Progenitor cell of endocrine pancreas (in vitro differentiated cells): Measurements from ENCODE around the gene PLCD1. TPM values are rescaled to one million over a fixed set of nuclear protein-coding genes. Genes with fewer than 3 reads are reported as not detected.

Experiments
- DNase-seq: peaks from one replicate; pipeline ENCODE4 v3.0.0; 2021; ENCODE audit warnings: low spot score; ENCODE audit not compliant: unreplicated experiment
- H3K27ac Mint-ChIP-seq: 2 replicates; pipeline ENCODE4 v1.8.0; 2021; ENCODE audit warnings: mild to moderate bottlenecking, moderate library complexity, mixed read lengths
- H3K27me3 Mint-ChIP-seq: 2 replicates; pipeline ENCODE4 v1.8.0; 2021; ENCODE audit warnings: mixed read lengths
- H3K36me3 Mint-ChIP-seq: 2 replicates; pipeline ENCODE4 v1.8.0; 2022; ENCODE audit warnings: mixed read lengths; ENCODE audit not compliant: insufficient read depth
- H3K4me1 Mint-ChIP-seq: 2 replicates; pipeline ENCODE4 v1.8.0; 2021; ENCODE audit warnings: low read depth, mixed read lengths
- H3K4me3 Mint-ChIP-seq: 2 replicates; pipeline ENCODE4 v1.8.0; 2021; ENCODE audit warnings: low read depth, mild to moderate bottlenecking, moderate library complexity, mixed read lengths
- H3K9me3 Mint-ChIP-seq: 2 replicates; pipeline ENCODE4 v1.8.0; 2021; ENCODE audit warnings: low read depth, mixed read lengths
- CTCF ChIP-seq: fragments of 200-600 bp; sonication (generic); IDR thresholded peaks from one replicate; pipeline ENCODE4 v1.5.0; 2021; ENCODE audit warnings: antibody characterized with exemption, mild to moderate bottlenecking; ENCODE audit not compliant: unreplicated experiment
- total RNA-seq: library from RNA; stranded (reverse); gene quantifications from 2 replicates; pipeline ENCODE4 v1.2.1, GENCODE V29; 2021

Gene PLCD1
- total RNA-seq, 1 donor from 2014 or later = 30.0 TPM

DNA sequence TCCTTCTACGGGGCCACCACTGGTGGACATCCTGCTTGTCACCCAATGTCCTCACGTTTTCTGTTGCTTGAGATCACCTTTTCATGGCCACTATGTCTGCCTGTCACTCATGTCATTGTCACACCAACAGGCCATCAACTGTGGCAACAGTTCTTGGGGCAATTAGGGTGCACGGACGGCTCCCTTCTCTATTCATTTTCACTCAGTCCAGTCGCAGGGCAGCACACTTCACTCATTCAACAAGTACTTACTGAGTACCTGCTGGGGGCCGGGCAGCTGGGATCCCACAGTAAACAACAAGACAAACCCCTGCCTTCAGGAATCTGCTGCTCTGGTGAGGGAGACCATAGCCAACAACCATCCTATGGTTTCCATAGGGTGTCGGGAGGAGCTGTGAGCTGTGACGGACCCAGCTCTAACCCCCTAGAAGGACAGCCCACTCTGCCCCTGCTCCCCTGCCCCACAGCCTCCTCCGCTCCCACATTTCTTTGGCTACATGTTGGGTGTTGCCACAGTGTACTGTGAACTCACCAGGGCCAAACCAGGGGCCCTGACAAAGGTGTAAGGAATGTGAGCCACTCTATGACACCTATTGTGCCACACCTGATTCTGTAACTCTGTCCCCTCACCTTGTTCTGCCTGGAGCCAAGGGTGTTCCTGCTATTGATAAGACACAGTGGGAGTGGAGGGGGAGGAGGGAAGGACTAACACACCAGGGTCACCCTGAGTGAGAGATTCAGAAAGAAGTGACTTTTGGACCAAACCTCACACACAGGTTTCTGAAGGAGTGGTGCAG is 37.0 kb downstream of the PLCD1 start:
- no peak for DNase-seq
- Mint-ChIP-seq H3K27me3 (peaks cover 7% of the 10 kb centered on the region), H3K27ac (peak overlapping the region; percentile 92), H3K4me3 (no peak overlapping the region), H3K4me1 (peaks cover 45% of the 10 kb centered on the region), H3K36me3 (no peaks in the 10 kb centered on the region), H3K9me3 (no peaks in the 10 kb centered on the region)
- no peak for TF ChIP-seq CTCF

DNA sequence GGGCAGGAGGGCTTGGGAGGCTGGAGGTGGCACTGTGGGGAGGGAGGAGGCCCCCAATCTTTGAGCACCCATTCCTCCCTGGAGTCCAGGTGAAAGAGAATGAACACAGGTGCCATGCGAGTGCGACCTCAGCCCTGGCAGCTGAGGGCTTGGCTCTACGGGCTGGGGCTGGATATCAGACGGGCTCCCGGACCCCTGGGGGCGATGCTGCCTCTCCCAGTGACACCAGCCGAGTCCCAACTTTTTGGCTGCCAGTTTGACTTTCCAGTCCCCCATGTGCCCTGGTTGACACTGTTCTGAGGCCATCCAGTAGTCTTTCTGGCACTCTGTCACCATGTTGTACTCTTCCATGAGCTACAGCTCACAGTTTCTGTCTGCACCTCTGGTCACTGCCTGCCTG is 37.6 kb downstream of the PLCD1 start:
- Mint-ChIP-seq H3K4me1 (peaks cover 45% of the 10 kb centered on the region), H3K27me3 (peaks cover 7% of the 10 kb centered on the region), H3K36me3 (no peaks in the 10 kb centered on the region), H3K4me3 (no peak overlapping the region), H3K9me3 (no peaks in the 10 kb centered on the region), H3K27ac (peak overlapping the region; percentile 92)
- DNase-seq = no peak
- no peak for TF ChIP-seq CTCF

- DNase-seq = no peak
- Mint-ChIP-seq H3K27me3 (peaks cover 7% of the 10 kb centered on the region), H3K9me3 (no peaks in the 10 kb centered on the region), H3K27ac (no peak overlapping the region), H3K4me3 (no peak overlapping the region), H3K36me3 (no peaks in the 10 kb centered on the region), H3K4me1 (peaks cover 50% of the 10 kb centered on the region)
- TF ChIP-seq CTCF = no peak
Measured at GRCh38 chr3:37991109-37991508, 38.3 kb downstream of the PLCD1 start.

GRCh38 chr3:37990527-37990926 is 38.9 kb downstream of the PLCD1 start, which contains the start of gene VILL:
TSS of gene VILL (plus strand) at chr3:37990786. CDS start at chr3:37993673, 2,887 bp downstream.
- no peak for TF ChIP-seq CTCF
- no peak for DNase-seq
- Mint-ChIP-seq H3K27ac (peak within 1 kb of the TSS; percentile 81), H3K36me3 (peaks cover under 1% of the 10 kb centered on the region), H3K4me1 (peaks cover 56% of the 10 kb centered on the region), H3K9me3 (no peaks in the 10 kb centered on the region), H3K27me3 (peaks cover 7% of the 10 kb centered on the region), H3K4me3 (no peak within 1 kb of the TSS)

GRCh38 chr3:37989821-37990480 is 39.5 kb downstream of the PLCD1 start:
- Mint-ChIP-seq H3K4me3 (no peak overlapping the region), H3K27ac (peak overlapping the region; percentile 81), H3K36me3 (peaks cover 4% of the 10 kb centered on the region), H3K9me3 (no peaks in the 10 kb centered on the region), H3K27me3 (peaks cover 7% of the 10 kb centered on the region), H3K4me1 (peaks cover 62% of the 10 kb centered on the region)
- no peak for DNase-seq
- TF ChIP-seq CTCF = no peak
